ENCODE results near the gene SLC30A9. TPM values are rescaled to one million over a fixed set of nuclear protein-coding genes. Genes with fewer than 3 reads are reported as not detected.

Gene SLC30A9
- total RNA-seq, 1 experiment from 2014 or later: 55.8 TPM

- Histone ChIP-seq H3K36me3 (ENCODE audit: insufficient read depth, low read length, poor library complexity, severe bottlenecking) (peaks cover 16% of the 10 kb centered on the region), H3K27me3 (replicated peaks; ENCODE audit: insufficient read depth, low read depth, low read length, poor library complexity) (no peaks in the 10 kb centered on the region), H3K27ac (ENCODE audit: low read depth, low read length, poor library complexity, severe bottlenecking) (no peak overlapping the region), H3K4me3 (ENCODE audit: low read depth, low read length, poor library complexity, severe bottlenecking) (no peak overlapping the region), H3K4me1 (ENCODE audit: insufficient read depth, low read length, poor library complexity, severe bottlenecking) (no peaks in the 10 kb centered on the region), H3K9me3 (ENCODE audit: low read depth, low read length, poor library complexity, severe bottlenecking) (no peaks in the 10 kb centered on the region)
- CTCF ChIA-PET: no interaction called here
- BruUV-seq (replicated peaks): no TSS peak
- intact Hi-C loops (cut with micrococcal nuclease; ENCODE audit: unreplicated experiment): no loop called here
- POLR2A ChIA-PET (ENCODE audit: low non-redundant PET): no interaction called here
- no peak for TF ChIP-seq CTCF (conservative IDR thresholded peaks at IDR 0.05; ENCODE audit: low read depth, low read length)
- no peak for TF ChIP-seq EZH2 (IDR thresholded peaks at IDR 0.05; ENCODE audit: borderline replicate concordance, low read depth, low read length, poor library complexity, severe bottlenecking)
- DNase-seq (ENCODE audit: low spot score): no peak
Observed at GRCh38 chr4:42018451-42018850, 28.1 kb downstream of the SLC30A9 start.

- Histone ChIP-seq H3K36me3 (ENCODE audit: insufficient read depth, low read length, poor library complexity, severe bottlenecking) (no peaks in the 10 kb centered on the region), H3K4me3 (ENCODE audit: low read depth, low read length, poor library complexity, severe bottlenecking) (no peak overlapping the region), H3K9me3 (ENCODE audit: low read depth, low read length, poor library complexity, severe bottlenecking) (no peaks in the 10 kb centered on the region), H3K4me1 (ENCODE audit: insufficient read depth, low read length, poor library complexity, severe bottlenecking) (no peaks in the 10 kb centered on the region), H3K27ac (ENCODE audit: low read depth, low read length, poor library complexity, severe bottlenecking) (no peak overlapping the region), H3K27me3 (replicated peaks; ENCODE audit: insufficient read depth, low read depth, low read length, poor library complexity) (no peaks in the 10 kb centered on the region)
- no peak for TF ChIP-seq CTCF (conservative IDR thresholded peaks at IDR 0.05; ENCODE audit: low read depth, low read length)
- TF ChIP-seq EZH2 (IDR thresholded peaks at IDR 0.05; ENCODE audit: borderline replicate concordance, low read depth, low read length, poor library complexity, severe bottlenecking): no peak
- no peak for DNase-seq (ENCODE audit: low spot score)
- CTCF ChIA-PET: no interaction called here
- no TSS peak for BruUV-seq (replicated peaks)
- intact Hi-C loops (cut with micrococcal nuclease; ENCODE audit: unreplicated experiment): no loop called here
- POLR2A ChIA-PET (ENCODE audit: low non-redundant PET): no interaction called here
Observed at GRCh38 chr4:42048394-42048793, 58.1 kb downstream of the SLC30A9 start.

- ChIA-PET CTCF (no interaction called here), POLR2A (ENCODE audit: low non-redundant PET) (no interaction called here)
- no peaks in the 10 kb centered on the region for H3K27me3 ChIP-seq (replicated peaks; ENCODE audit: insufficient read depth, low read depth, low read length, poor library complexity)
- no peak for DNase-seq (ENCODE audit: low spot score)
- TF ChIP-seq CTCF (conservative IDR thresholded peaks at IDR 0.05; ENCODE audit: low read depth, low read length): no peak
- TF ChIP-seq EZH2 (IDR thresholded peaks at IDR 0.05; ENCODE audit: borderline replicate concordance, low read depth, low read length, poor library complexity, severe bottlenecking): no peak
- TSS peak; percentile 12 for BruUV-seq (replicated peaks)
- no peaks in the 10 kb centered on the region for H3K9me3 ChIP-seq (ENCODE audit: low read depth, low read length, poor library complexity, severe bottlenecking)
- H3K4me1 ChIP-seq (ENCODE audit: insufficient read depth, low read length, poor library complexity, severe bottlenecking): no peaks in the 10 kb centered on the region
- intact Hi-C loops (cut with micrococcal nuclease; ENCODE audit: unreplicated experiment): no loop called here
- H3K36me3 ChIP-seq (ENCODE audit: insufficient read depth, low read length, poor library complexity, severe bottlenecking): no peaks in the 10 kb centered on the region
- no peak overlapping the region for H3K27ac ChIP-seq (ENCODE audit: low read depth, low read length, poor library complexity, severe bottlenecking)
- H3K4me3 ChIP-seq (ENCODE audit: low read depth, low read length, poor library complexity, severe bottlenecking): no peak overlapping the region
Observed at GRCh38 chr4:42050516-42051249, 60.4 kb downstream of the SLC30A9 start.
